SK-N-MC (cell line): ENCODE data around the gene C16orf90.

Experiments used
- EZH2 ChIP-seq: fragments of 200-600 bp; sonication (generic); IDR thresholded peaks from one replicate; pipeline ENCODE4 v1.6.1; 2017; ENCODE audit warnings: antibody characterized with exemption
- POLR2AphosphoS5 ChIP-seq: IDR thresholded peaks from 2 replicates; pipeline ENCODE4 v1.6.1; 2012; ENCODE audit warnings: mild to moderate bottlenecking, low read depth, low read length, borderline replicate concordance

DNA sequence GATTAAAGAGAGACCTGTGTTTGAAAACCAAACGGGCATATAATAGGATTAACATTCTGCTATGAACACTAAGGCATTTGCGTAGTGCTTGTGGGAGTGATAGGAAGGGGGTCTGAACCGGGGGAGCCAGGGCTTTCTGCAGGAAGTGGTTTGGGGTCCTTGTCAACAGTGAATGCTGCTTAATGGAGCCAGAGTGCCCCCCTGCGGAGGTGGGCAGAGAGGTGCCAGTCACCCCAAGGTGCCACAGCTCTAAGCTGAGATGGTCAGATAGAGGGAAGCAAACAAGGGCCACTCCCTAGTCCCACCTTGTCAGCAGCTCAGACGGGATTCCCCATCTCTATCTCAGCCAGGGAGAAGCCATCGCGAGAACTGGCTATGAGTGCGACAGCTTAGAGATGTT, 34.1 kb downstream of the C16orf90 start:
- TF ChIP-seq EZH2: no peak
- no peak for TF ChIP-seq POLR2AphosphoS5
